Mammary epithelial cell (primary cell): ENCODE measurements around the gene RNASE8.

ENCODE experiments used
- EZH2 ChIP-seq: IDR thresholded peaks from 2 replicates; pipeline ENCODE4 v1.6.1; 2012; ENCODE audit warnings: low read length, inconsistent platforms, borderline replicate concordance
- TF ChIP-seq, protein P1 (sequence below), 2 donors: IDR thresholded peaks in 1 of 2; conservative IDR thresholded peaks in 1 of 2; 2 replicates each; pipeline ENCODE4 v1.5.1; 2011 to 2012; ENCODE audit warnings: inconsistent platforms in 2 of 2, low read length in 2 of 2, mild to moderate bottlenecking in 2 of 2, control low read depth in 1 of 2, low read depth in 1 of 2; ENCODE audit not compliant: insufficient read depth in 1 of 2; ENCODE audit errors: extremely low read depth in 1 of 2

GRCh38 chr14:21088687-21089086 lies 31.1 kb downstream of the RNASE8 start:
- TF ChIP-seq, protein P1, sequence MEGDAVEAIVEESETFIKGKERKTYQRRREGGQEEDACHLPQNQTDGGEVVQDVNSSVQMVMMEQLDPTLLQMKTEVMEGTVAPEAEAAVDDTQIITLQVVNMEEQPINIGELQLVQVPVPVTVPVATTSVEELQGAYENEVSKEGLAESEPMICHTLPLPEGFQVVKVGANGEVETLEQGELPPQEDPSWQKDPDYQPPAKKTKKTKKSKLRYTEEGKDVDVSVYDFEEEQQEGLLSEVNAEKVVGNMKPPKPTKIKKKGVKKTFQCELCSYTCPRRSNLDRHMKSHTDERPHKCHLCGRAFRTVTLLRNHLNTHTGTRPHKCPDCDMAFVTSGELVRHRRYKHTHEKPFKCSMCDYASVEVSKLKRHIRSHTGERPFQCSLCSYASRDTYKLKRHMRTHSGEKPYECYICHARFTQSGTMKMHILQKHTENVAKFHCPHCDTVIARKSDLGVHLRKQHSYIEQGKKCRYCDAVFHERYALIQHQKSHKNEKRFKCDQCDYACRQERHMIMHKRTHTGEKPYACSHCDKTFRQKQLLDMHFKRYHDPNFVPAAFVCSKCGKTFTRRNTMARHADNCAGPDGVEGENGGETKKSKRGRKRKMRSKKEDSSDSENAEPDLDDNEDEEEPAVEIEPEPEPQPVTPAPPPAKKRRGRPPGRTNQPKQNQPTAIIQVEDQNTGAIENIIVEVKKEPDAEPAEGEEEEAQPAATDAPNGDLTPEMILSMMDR (conservative IDR thresholded peaks at IDR 0.05 in 1 of 2, IDR thresholded peaks at IDR 0.05 in 1 of 2; ENCODE audit: extremely low read depth in 1 of 2, insufficient read depth in 1 of 2, low read depth in 1 of 2, low read length in 2 of 2), result no peak
- TF ChIP-seq EZH2, result no peak
